Activated CD4-positive, alpha-beta memory T cell treated with anti-CD3 and anti-CD28 coated beads for 36 hours (primary cell): ENCODE data around the gene SCMH1. TPM values are rescaled to one million over a fixed set of nuclear protein-coding genes. Genes with fewer than 3 reads are reported as not detected.

ENCODE experiments used
- CTCF ChIA-PET: fragments of 350-600 bp; sonication (Branson Sonifier 250); formaldehyde crosslinking; loops from one replicate; lab custom pipeline; 2021; ENCODE audit warnings: antibody characterized with exemption, inconsistent platforms; lab: Charles Lee
- POLR2A ChIA-PET: fragments of 350-600 bp; sonication (Branson Sonifier 250); formaldehyde crosslinking; loops from one replicate; lab custom pipeline; 2021; ENCODE audit warnings: antibody characterized with exemption; lab: Charles Lee
- DNase-seq: peaks from one replicate; pipeline ENCODE4 v3.0.0-alpha.2; 2020
- H3K27ac Mint-ChIP-seq: one replicate; pipeline ENCODE4 v1.8.0; 2021; ENCODE audit warnings: mixed read lengths
- H3K27me3 Mint-ChIP-seq: one replicate; pipeline ENCODE4 v1.8.0; 2021; ENCODE audit warnings: mixed read lengths
- H3K36me3 Mint-ChIP-seq: one replicate; pipeline ENCODE4 v1.8.0; 2021; ENCODE audit warnings: mixed read lengths
- H3K4me1 Mint-ChIP-seq: one replicate; pipeline ENCODE4 v1.8.0; 2021; ENCODE audit warnings: low read depth, mixed read lengths
- H3K4me3 Mint-ChIP-seq: one replicate; pipeline ENCODE4 v1.8.0; 2021; ENCODE audit warnings: mild to moderate bottlenecking, mixed read lengths
- H3K9me3 Mint-ChIP-seq: one replicate; pipeline ENCODE4 v1.8.0; 2021; ENCODE audit warnings: mixed read lengths
- intact Hi-C: fragments of 100-400 bp; cut with micrococcal nuclease; formaldehyde crosslinking; loops from one replicate; pipeline ENCODE4 v1.15.1; 2023
- total RNA-seq, 2 experiments: library from RNA; stranded (reverse); gene quantifications; one replicate each; pipeline ENCODE4 v1.2.3, GENCODE V29; 2021

Gene SCMH1
- total RNA-seq, 2 experiments from 2014 or later: 17.7 to 20.7 TPM

DNA sequence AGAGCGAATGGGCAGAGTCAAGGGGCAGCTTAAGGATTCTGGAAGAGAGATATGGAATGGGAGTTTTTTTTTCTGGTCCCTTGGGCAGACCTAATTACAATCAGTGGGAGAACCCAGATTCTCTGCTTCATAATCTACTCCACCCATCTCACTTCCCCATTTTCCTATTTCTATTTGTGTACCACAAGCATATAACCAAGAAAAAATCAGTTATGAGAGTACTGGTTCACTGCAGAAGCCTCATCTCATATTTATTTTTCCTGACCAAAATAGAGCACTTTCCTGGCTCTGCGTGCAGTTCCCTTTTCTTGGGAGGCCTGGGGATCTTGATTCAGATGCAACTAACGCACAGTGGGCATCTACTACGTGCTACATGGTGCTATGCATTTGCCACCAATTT lies 138.3 kb downstream of the SCMH1 start:
- no peaks in the 10 kb centered on the region for H3K27me3 Mint-ChIP-seq
- no peaks in the 10 kb centered on the region for H3K9me3 Mint-ChIP-seq
- DNase-seq: no peak
- intact Hi-C loops: no loop called here
- H3K4me1 Mint-ChIP-seq: peaks cover 2% of the 10 kb centered on the region
- peaks cover 6% of the 10 kb centered on the region for H3K36me3 Mint-ChIP-seq
- ChIA-PET CTCF (interaction anchor here (0.6 kb wide), 1 partner anchor 582 kb away, joined by 3 read pairs; no protein-coding TSS in a partner anchor), POLR2A (no interaction called here)
- H3K4me3 Mint-ChIP-seq: no peak overlapping the region
- no peak overlapping the region for H3K27ac Mint-ChIP-seq

DNA sequence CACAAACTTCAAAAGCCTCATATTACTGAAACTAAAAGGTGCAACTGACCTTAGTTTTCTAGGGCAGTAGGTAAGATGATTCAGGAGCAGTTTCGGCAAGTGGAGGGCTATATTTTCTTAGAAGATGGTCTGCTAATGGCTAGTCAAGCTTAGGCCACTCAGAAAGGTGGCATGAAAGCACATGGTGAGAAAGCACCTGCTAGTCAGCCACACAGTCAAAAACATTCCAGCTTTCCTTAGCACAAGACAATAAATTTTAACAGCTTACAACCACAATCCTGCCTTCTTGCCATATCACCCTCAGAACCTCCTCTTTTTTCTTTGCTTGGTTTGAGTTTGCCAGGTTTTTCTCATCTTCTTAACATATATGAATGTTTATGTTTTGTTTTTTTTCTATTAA lies 139.5 kb downstream of the SCMH1 start:
- peaks cover 2% of the 10 kb centered on the region for H3K4me1 Mint-ChIP-seq
- H3K4me3 Mint-ChIP-seq: no peak overlapping the region
- intact Hi-C loops: no loop called here
- no peaks in the 10 kb centered on the region for H3K9me3 Mint-ChIP-seq
- H3K36me3 Mint-ChIP-seq: peaks cover 5% of the 10 kb centered on the region
- no peaks in the 10 kb centered on the region for H3K27me3 Mint-ChIP-seq
- CTCF ChIA-PET: no interaction called here
- POLR2A ChIA-PET: no interaction called here
- no peak overlapping the region for H3K27ac Mint-ChIP-seq
- no peak for DNase-seq

DNA sequence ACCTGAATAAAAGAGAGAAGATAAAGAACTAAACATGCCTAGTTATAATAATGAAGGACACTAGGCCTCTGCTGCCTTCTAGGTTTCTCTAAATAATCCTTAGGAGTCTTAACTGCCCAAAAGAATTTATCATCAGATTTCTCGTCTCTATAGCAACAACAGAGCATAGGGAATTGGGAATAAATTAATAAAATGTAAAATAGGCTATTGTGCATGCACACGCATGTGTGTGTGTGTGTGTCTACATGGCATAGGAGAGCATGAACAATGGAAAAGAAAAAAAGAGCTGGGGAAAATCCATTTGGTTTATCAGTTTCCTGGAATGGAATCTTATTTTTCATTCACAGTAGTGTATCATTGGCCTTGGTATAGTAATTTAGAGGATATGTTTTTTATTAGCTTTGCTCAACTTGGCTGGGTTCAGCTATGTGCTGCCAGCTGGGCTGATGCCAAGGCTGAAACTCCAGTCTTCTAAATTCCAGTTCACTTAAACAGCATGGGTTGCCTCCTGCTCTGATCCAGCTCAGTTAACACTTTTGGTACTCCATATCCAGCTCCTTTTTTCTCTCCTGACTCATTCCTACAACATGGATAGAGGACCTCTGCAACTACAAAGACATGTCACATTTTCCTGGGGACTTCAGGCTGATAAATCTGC lies 140.0 kb downstream of the SCMH1 start:
- DNase-seq: no peak
- H3K27me3 Mint-ChIP-seq: no peaks in the 10 kb centered on the region
- no peak overlapping the region for H3K4me3 Mint-ChIP-seq
- POLR2A ChIA-PET: no interaction called here
- intact Hi-C loops: no loop called here
- H3K9me3 Mint-ChIP-seq: no peaks in the 10 kb centered on the region
- H3K36me3 Mint-ChIP-seq: peaks cover 4% of the 10 kb centered on the region
- H3K4me1 Mint-ChIP-seq: peaks cover 2% of the 10 kb centered on the region
- H3K27ac Mint-ChIP-seq: no peak overlapping the region
- CTCF ChIA-PET: no interaction called here

DNA sequence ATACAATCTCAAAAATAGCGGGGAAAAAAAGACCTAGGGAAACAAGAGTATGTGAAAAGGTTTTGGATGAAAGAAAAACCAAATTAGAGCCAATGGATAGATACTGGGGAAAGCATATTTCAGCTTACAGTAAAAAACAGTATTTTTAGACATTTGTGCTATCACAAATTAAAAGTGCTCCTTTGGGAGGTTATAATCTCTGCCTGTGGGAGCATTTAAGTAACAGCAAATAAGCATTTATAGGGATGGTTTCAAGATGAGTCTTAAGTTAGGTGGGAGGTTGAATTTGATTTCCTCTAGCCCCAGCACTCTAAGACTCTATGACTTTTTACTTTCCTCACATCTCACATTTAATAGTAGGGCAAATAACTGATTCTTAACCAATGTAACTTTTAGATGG lies 141.0 kb downstream of the SCMH1 start:
- peaks cover 1% of the 10 kb centered on the region for H3K36me3 Mint-ChIP-seq
- CTCF ChIA-PET: no interaction called here
- POLR2A ChIA-PET: no interaction called here

GRCh38 chr1:41100170-41100569 lies 141.9 kb downstream of the SCMH1 start:
- CTCF ChIA-PET: no interaction called here
- Mint-ChIP-seq H3K4me3 (no peak overlapping the region), H3K36me3 (peaks cover 1% of the 10 kb centered on the region), H3K27ac (no peak overlapping the region), H3K9me3 (no peaks in the 10 kb centered on the region), H3K4me1 (peaks cover 2% of the 10 kb centered on the region), H3K27me3 (no peaks in the 10 kb centered on the region)
- no peak for DNase-seq
- intact Hi-C loops: no loop called here
- POLR2A ChIA-PET: no interaction called here

More for the DNA sequence above, 141.0 kb downstream of the SCMH1 start:
- no peak for DNase-seq
- no peaks in the 10 kb centered on the region for H3K9me3 Mint-ChIP-seq
- no peaks in the 10 kb centered on the region for H3K27me3 Mint-ChIP-seq
- peaks cover 2% of the 10 kb centered on the region for H3K4me1 Mint-ChIP-seq
- no peak overlapping the region for H3K27ac Mint-ChIP-seq
- intact Hi-C loops: no loop called here
- no peak overlapping the region for H3K4me3 Mint-ChIP-seq

DNA sequence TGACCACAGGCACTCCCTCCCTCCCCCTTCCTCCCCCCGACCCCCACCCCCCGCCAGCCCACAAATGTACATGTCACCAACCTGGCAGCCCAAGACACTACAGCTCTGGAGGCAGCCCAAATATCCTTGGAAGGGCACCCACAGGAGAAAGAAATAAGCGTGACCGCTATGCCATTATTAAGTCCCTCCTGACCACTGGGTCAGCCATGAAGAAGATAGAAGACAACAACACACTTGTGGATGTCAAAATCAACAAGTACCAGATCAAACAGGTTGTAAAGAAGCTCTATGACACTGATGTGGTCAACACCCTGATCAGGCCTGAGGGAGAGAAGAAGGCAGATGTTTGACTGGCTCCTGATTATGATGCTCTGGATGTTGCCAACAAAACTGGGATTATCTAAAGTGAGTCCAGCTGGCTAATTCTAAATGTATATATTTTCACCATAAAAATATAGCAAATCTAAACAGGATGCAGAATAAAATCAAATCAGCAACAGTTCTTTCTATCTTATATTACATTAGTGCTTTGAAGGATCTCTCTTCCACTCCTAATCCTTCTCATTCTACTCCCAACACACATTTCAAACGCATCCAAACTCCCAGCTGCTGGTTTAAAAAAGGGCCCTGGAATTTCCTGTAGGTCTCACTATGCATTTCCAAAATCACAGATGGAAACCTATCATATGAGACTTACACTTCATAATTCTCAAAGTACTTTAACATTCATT lies 143.2 kb downstream of the SCMH1 start:
- H3K36me3 Mint-ChIP-seq: peaks cover 2% of the 10 kb centered on the region
- POLR2A ChIA-PET: no interaction called here
- no peak overlapping the region for H3K4me3 Mint-ChIP-seq
- H3K27ac Mint-ChIP-seq: no peak overlapping the region
- H3K27me3 Mint-ChIP-seq: no peaks in the 10 kb centered on the region
- DNase-seq: no peak
- CTCF ChIA-PET: no interaction called here
- intact Hi-C loops: no loop called here
- H3K9me3 Mint-ChIP-seq: no peaks in the 10 kb centered on the region
- peaks cover 2% of the 10 kb centered on the region for H3K4me1 Mint-ChIP-seq

DNA sequence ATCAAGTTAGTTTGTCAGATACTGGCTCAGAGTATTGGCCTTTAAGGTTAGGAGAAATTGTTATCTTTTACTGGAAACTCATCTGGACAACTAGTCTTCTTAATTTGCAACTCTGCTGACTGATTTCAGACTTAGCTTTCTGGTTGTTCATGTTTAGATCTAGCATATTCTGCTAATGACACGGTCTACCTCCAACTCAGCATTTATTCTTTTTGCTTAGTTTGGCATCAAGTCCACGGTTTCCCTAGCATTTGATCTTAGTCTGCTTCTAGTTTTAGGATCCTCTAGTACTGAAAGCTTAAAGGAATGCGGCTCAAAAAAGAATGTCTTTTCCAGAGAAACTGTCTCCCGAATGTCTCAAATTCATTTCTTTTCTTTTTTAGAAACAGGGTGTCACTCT lies 145.0 kb downstream of the SCMH1 start:
- H3K4me1 Mint-ChIP-seq: peaks cover 2% of the 10 kb centered on the region
- no peak for DNase-seq
- no peaks in the 10 kb centered on the region for H3K27me3 Mint-ChIP-seq
- no peaks in the 10 kb centered on the region for H3K9me3 Mint-ChIP-seq
- intact Hi-C loops: no loop called here
- no peak overlapping the region for H3K27ac Mint-ChIP-seq
- ChIA-PET CTCF (no interaction called here), POLR2A (no interaction called here)
- peaks cover 5% of the 10 kb centered on the region for H3K36me3 Mint-ChIP-seq
- H3K4me3 Mint-ChIP-seq: no peak overlapping the region

DNA sequence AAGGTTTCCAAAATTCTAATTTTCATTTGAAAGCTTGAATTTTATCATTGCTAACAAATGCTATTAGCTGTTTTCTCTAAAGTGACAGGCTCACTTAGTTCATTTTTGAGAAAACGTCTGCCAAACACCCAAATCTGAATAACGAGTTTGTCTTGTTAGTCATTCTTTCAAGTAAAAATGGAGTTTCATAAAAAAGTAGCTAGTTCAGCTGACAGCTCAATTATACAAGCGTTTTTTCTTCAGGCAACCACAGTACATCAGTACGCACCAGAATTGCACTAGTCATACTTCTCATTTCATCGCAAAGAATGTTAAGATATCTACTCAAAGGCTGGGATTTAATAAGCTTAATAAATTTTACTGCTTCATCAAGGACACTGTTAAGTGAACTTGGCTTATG lies 148.3 kb downstream of the SCMH1 start:
- no peak for DNase-seq
- Mint-ChIP-seq H3K4me3 (no peak overlapping the region), H3K36me3 (peaks cover 9% of the 10 kb centered on the region), H3K4me1 (no peaks in the 10 kb centered on the region), H3K9me3 (no peaks in the 10 kb centered on the region), H3K27me3 (no peaks in the 10 kb centered on the region), H3K27ac (no peak overlapping the region)
- intact Hi-C loops: no loop called here
- POLR2A ChIA-PET: no interaction called here
- CTCF ChIA-PET: no interaction called here

DNA sequence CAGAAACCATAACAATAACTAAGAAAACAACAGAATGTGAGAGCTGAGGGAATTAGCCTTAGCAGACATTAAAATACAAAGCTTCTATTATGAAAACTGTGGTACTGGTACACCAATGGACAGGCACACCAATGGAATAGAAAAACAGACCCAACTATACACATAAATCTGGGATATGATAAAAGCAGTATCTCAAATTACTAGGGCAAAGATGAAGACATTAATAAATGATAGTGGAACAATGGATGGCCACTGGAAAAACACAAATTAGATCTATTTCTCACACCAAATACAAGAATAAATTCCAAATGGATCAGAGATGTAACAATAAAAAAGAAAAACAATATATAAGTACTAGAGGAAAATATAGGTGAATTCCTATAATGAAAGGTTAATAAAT lies 155.2 kb downstream of the SCMH1 start:
- H3K27ac Mint-ChIP-seq: no peak overlapping the region
- CTCF ChIA-PET: no interaction called here

DNA sequence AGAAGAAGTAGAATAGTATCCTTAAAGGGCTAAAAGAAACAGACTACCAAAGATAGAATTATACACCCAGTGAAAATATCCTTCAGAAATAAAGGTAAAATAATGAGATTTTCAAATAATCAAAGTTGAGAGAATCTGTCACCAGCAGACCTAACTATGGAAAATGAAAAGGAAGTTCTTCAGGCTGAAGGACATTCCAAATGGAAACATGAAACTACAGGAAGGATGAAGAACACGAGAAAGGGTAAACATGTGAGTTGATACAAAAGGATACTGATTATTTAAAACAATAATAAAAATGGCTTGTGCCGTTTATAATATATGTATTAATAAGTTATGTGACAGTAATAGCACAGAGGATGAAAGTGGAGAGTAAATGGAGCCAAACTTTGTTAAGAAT lies 163.5 kb downstream of the SCMH1 start:
- Mint-ChIP-seq H3K4me3 (no peak overlapping the region), H3K4me1 (no peaks in the 10 kb centered on the region), H3K9me3 (peaks cover 7% of the 10 kb centered on the region), H3K36me3 (peaks cover 9% of the 10 kb centered on the region), H3K27me3 (no peaks in the 10 kb centered on the region), H3K27ac (no peak overlapping the region)
- POLR2A ChIA-PET: no interaction called here
- CTCF ChIA-PET: no interaction called here
- intact Hi-C loops: no loop called here
- DNase-seq: no peak

More for the DNA sequence above, 155.2 kb downstream of the SCMH1 start:
- Mint-ChIP-seq H3K36me3 (peaks cover 11% of the 10 kb centered on the region), H3K27me3 (no peaks in the 10 kb centered on the region), H3K4me1 (no peaks in the 10 kb centered on the region), H3K9me3 (no peaks in the 10 kb centered on the region), H3K4me3 (no peak overlapping the region)
- intact Hi-C loops: no loop called here
- POLR2A ChIA-PET: no interaction called here
- DNase-seq: no peak

GRCh38 chr1:41078193-41078592 lies 163.9 kb downstream of the SCMH1 start:
- DNase-seq: no peak
- no peak overlapping the region for H3K4me3 Mint-ChIP-seq
- H3K27me3 Mint-ChIP-seq: no peaks in the 10 kb centered on the region
- no peak overlapping the region for H3K27ac Mint-ChIP-seq
- peaks cover 9% of the 10 kb centered on the region for H3K36me3 Mint-ChIP-seq
- ChIA-PET CTCF (no interaction called here), POLR2A (no interaction called here)
- peaks cover 7% of the 10 kb centered on the region for H3K9me3 Mint-ChIP-seq
- no peaks in the 10 kb centered on the region for H3K4me1 Mint-ChIP-seq
- intact Hi-C loops: no loop called here

- intact Hi-C loops: no loop called here
- Mint-ChIP-seq H3K9me3 (peaks cover 7% of the 10 kb centered on the region), H3K4me3 (no peak overlapping the region), H3K27me3 (no peaks in the 10 kb centered on the region), H3K4me1 (no peaks in the 10 kb centered on the region), H3K36me3 (peaks cover 11% of the 10 kb centered on the region), H3K27ac (no peak overlapping the region)
- ChIA-PET CTCF (no interaction called here), POLR2A (interaction anchor here (0.6 kb wide), 1 partner anchor 39 kb away, joined by 3 read pairs; no protein-coding TSS in a partner anchor)
- DNase-seq: no peak
Measured at GRCh38 chr1:41073971-41074370, 168.1 kb downstream of the SCMH1 start.

- no peak for DNase-seq
- CTCF ChIA-PET: no interaction called here
- no peaks in the 10 kb centered on the region for H3K9me3 Mint-ChIP-seq
- no peak overlapping the region for H3K4me3 Mint-ChIP-seq
- POLR2A ChIA-PET: no interaction called here
- H3K36me3 Mint-ChIP-seq: peaks cover 11% of the 10 kb centered on the region
- H3K4me1 Mint-ChIP-seq: no peaks in the 10 kb centered on the region
- intact Hi-C loops: no loop called here
- H3K27ac Mint-ChIP-seq: no peak overlapping the region
- no peaks in the 10 kb centered on the region for H3K27me3 Mint-ChIP-seq
Measured at GRCh38 chr1:41072051-41072450, 170.1 kb downstream of the SCMH1 start.
